ENCODE data around the gene PSKH1. TPM values are rescaled to one million over a fixed set of nuclear protein-coding genes. Genes with fewer than 3 reads are reported as not detected.
"Not testable (repeated sequence)": the region's sequence is repeated elsewhere in the genome, so short reads cannot be mapped to it uniquely, and the experiment has no call there.

PSKH1 gene
- total RNA-seq, 1 donor from 2014 or later: 9.9 TPM

DNA sequence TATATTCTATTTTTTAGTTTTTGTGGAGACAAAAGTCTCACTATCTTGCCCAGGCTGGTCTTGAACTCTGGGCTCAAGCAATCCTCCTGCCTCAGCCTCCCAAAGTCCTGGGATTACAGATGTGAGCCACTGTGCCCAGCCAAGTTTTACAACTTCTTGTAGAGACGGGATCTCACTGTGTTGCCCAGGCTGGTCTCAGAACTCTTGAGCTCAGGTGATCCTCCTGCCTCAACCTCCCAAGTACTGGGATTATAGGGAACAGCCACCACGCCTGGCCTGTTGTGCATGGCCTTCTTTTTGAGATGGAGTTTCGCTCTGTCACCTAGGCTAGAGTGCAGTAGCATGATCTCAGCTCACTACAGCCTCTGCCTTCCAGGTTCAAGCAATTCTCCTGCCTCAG is 39.4 kb upstream of the PSKH1 start:
- Histone ChIP-seq H3K36me3 (ENCODE audit: control insufficient read depth in 3 of 3, insufficient read depth in 3 of 3, low read length in 3 of 3) (peaks cover 0 to 6% (median 0%) of the 10 kb centered on the region in 3 donors), H3K27ac (ENCODE audit: low read depth, low read length) (no peak overlapping the region), H3K27me3 (ENCODE audit: control insufficient read depth in 3 of 3, insufficient read depth in 3 of 3, low read length in 3 of 3) (no peaks in the 10 kb centered on the region), H3K4me3 (ENCODE audit: low read length in 3 of 3) (no peak overlapping the region), H3K9me3 (ENCODE audit: control insufficient read depth in 3 of 3, low read length in 3 of 3) (no peaks in the 10 kb centered on the region), H3K4me1 (ENCODE audit: control insufficient read depth in 3 of 3, insufficient read depth in 3 of 3, low read length in 3 of 3) (peaks cover 37 to 42% (median 39%) of the 10 kb centered on the region in 3 donors), H3K9ac (ENCODE audit: low read depth in 1 of 3, low read length in 3 of 3) (no peak overlapping the region)

DNA sequence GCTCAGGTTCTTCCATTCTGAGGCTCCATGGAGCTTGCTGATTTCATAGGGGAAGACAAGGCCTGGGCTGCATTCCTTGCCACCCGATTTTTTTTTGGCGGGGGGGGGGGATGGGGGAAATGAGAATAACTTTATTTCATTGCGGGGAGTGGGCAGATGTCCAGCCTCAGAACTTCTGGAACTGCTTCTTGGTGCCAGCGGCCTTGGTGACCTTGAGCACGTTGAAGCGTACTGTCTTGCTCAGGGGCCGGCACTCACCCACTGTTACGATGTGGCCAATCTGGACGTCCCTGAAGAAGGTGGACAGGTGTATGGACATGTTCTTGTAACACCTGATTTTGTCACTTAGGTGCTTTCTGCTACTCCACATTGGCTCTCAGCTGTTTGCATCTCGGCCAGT is 37.3 kb upstream of the PSKH1 start:
- Histone ChIP-seq H3K9ac (ENCODE audit: low read depth in 1 of 3, low read length in 3 of 3) (peak overlapping the region in 2 of 3 donors; percentile 57 to 59), H3K27ac (ENCODE audit: low read depth, low read length) (peak overlapping the region; percentile 31), H3K36me3 (ENCODE audit: control insufficient read depth in 3 of 3, insufficient read depth in 3 of 3, low read length in 3 of 3) (peaks cover 0 to 3% (median 0%) of the 10 kb centered on the region in 3 donors), H3K4me3 (ENCODE audit: low read length in 3 of 3) (no peak overlapping the region), H3K27me3 (ENCODE audit: control insufficient read depth in 3 of 3, insufficient read depth in 3 of 3, low read length in 3 of 3) (no peaks in the 10 kb centered on the region), H3K9me3 (ENCODE audit: control insufficient read depth in 3 of 3, low read length in 3 of 3) (no peaks in the 10 kb centered on the region), H3K4me1 (ENCODE audit: control insufficient read depth in 3 of 3, insufficient read depth in 3 of 3, low read length in 3 of 3) (peaks cover 40 to 46% (median 41%) of the 10 kb centered on the region in 3 donors)

DNA sequence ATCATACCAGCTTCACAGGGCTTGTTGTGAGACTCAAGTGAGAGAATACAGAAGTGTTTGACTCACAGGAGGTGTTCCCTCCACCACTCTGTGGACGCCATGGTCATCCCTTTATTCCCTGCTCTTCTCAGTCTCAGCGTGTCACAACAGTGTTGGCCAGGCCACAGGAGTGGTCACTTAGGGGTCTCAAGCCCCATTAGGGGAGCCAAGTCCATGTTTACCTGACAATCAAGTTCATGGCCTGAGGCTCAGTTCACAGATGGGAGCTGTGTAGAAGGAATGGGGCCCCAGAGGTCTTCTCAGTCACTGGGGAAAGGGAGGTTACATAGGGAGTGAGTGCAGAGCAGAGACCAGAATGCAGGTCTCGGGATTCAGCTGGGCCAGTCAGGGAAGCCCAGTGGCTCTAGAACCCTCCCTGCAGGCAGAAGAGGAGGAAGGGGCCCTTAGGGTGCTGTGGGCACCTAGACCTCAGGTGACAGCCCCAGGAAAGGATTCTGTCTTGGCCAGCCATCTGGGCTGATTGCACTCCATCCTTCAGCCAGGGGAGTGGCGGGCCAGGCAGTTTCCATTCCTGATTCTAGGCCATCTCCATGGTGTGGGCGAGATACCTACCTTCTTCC is 36.0 kb upstream of the PSKH1 start:
- Histone ChIP-seq H3K36me3 (ENCODE audit: control insufficient read depth in 3 of 3, insufficient read depth in 3 of 3, low read length in 3 of 3) (peaks cover 0 to 3% (median 0%) of the 10 kb centered on the region in 3 donors), H3K27ac (ENCODE audit: low read depth, low read length) (peak overlapping the region; percentile 90), H3K4me1 (ENCODE audit: control insufficient read depth in 3 of 3, insufficient read depth in 3 of 3, low read length in 3 of 3) (peaks cover 53 to 59% (median 54%) of the 10 kb centered on the region in 3 donors), H3K9me3 (ENCODE audit: control insufficient read depth in 3 of 3, low read length in 3 of 3) (no peaks in the 10 kb centered on the region), H3K4me3 (ENCODE audit: low read length in 3 of 3) (no peak overlapping the region), H3K27me3 (ENCODE audit: control insufficient read depth in 3 of 3, insufficient read depth in 3 of 3, low read length in 3 of 3) (no peaks in the 10 kb centered on the region), H3K9ac (ENCODE audit: low read depth in 1 of 3, low read length in 3 of 3) (peak overlapping the region in 1 of 3 donors; percentile 0)

DNA sequence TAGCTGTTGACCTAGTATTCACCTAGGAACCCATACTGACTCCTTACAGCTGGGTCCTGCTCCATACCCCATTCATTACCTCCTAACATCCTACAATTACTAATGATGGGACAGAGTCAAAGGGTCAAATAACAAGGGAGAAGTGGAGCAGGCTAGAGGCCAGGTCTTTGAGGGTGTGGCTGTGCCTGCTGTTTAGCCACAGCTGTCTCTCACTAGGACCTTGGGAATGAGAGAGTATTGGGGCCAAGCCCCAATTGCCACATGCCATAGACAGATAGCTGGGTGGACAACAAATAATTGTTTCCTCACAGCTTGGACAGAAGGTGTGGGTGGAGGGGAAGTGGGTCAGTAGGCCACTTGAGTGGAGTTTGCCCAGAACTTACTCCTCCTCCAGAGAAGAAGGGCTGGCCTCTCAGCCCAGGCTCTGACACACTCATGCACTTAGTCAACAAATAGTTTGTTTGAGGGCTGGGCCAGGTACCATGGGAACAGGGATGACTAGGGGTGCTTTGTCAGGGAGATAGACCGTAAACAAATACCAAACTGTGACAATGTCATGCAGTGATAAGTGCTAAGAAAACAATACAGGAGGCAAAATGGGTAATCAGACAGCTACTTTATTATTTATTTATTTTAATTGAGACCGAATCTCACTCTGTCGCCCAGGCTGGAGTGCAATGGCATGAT is 35.4 kb upstream of the PSKH1 start:
- Histone ChIP-seq H3K27me3 (ENCODE audit: control insufficient read depth in 3 of 3, insufficient read depth in 3 of 3, low read length in 3 of 3) (no peaks in the 10 kb centered on the region), H3K27ac (ENCODE audit: low read depth, low read length) (peak overlapping the region; percentile 90), H3K9ac (ENCODE audit: low read depth in 1 of 3, low read length in 3 of 3) (peak overlapping the region; percentile 28 to 57 (median 46)), H3K4me3 (ENCODE audit: low read length in 3 of 3) (peak overlapping the region in 1 of 3 donors; percentile 22), H3K9me3 (ENCODE audit: control insufficient read depth in 3 of 3, low read length in 3 of 3) (no peaks in the 10 kb centered on the region), H3K36me3 (ENCODE audit: control insufficient read depth in 3 of 3, insufficient read depth in 3 of 3, low read length in 3 of 3) (peaks cover 0 to 3% (median 0%) of the 10 kb centered on the region in 3 donors), H3K4me1 (ENCODE audit: control insufficient read depth in 3 of 3, insufficient read depth in 3 of 3, low read length in 3 of 3) (peaks cover 59 to 65% (median 60%) of the 10 kb centered on the region in 3 donors)

DNA sequence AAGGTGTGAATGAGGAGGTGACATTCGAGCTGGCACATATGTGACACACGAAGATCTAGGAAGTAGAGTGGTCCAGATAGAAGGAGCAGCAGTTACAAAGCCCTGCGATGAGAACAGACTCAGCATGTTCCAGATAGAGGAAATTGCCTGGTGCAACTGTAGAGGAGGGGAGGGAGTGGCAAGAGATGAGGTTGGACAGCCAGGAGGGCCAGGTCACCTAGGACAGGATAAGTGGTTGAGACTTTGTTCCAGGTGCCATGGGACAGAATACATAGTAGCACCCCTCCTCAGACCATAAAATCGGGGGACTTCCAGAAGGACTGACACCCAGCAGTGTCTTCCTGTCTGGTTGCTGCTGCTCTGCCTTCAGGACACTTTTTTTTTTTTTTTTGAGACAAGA is 34.6 kb upstream of the PSKH1 start:
- Histone ChIP-seq H3K36me3 (ENCODE audit: control insufficient read depth in 3 of 3, insufficient read depth in 3 of 3, low read length in 3 of 3) (peaks cover 0 to 3% (median 0%) of the 10 kb centered on the region in 3 donors), H3K9ac (ENCODE audit: low read depth in 1 of 3, low read length in 3 of 3) (no peak overlapping the region), H3K27ac (ENCODE audit: low read depth, low read length) (peak overlapping the region; percentile 90), H3K9me3 (ENCODE audit: control insufficient read depth in 3 of 3, low read length in 3 of 3) (no peaks in the 10 kb centered on the region), H3K4me1 (ENCODE audit: control insufficient read depth in 3 of 3, insufficient read depth in 3 of 3, low read length in 3 of 3) (peaks cover 67 to 74% (median 68%) of the 10 kb centered on the region in 3 donors), H3K4me3 (ENCODE audit: low read length in 3 of 3) (no peak overlapping the region), H3K27me3 (ENCODE audit: control insufficient read depth in 3 of 3, insufficient read depth in 3 of 3, low read length in 3 of 3) (no peaks in the 10 kb centered on the region)

DNA sequence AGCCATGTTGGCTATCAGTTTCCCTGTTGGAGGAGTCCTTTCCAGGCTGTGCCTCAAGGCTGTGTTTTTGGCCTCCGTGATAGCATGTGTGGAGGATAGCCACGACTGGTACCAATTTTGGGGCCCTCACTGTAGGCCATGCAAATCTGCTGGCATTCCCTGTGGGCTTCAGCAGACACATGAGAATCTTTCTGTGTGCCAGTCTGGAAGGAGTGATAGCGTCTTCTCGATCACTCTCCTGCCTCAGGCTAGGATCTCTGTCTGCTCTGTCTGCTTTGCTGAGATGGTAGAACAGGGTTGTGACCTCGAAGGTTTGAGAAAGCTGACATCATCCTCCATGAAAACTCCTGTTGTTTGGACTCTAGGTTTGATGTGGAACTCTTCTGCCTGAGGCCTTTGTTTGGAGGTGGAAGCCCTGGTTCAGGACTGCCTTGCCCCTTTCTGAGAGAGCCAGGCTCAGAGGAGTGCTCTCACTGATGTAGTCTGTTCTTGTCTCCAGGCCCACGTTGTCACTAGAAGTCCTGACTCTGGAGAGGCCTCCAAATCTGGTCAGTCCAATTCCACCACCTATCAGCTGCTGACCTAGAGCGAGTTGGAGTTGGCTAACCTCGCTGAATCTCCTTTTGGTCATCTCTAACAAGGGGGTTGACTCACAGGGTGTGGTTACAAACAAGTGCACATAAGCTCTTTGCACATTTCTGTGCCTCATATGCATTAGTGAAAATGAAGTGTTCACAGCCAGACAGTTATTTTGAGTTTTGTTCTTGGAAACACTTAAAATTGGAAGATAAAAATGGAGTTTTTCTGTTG is 32.3 kb upstream of the PSKH1 start:
- Histone ChIP-seq H3K27ac (ENCODE audit: low read depth, low read length) (peak overlapping the region; percentile 98), H3K9me3 (ENCODE audit: control insufficient read depth in 3 of 3, low read length in 3 of 3) (no peaks in the 10 kb centered on the region), H3K36me3 (ENCODE audit: control insufficient read depth in 3 of 3, insufficient read depth in 3 of 3, low read length in 3 of 3) (peaks cover 0 to 8% (median 7%) of the 10 kb centered on the region in 3 donors), H3K4me3 (ENCODE audit: low read length in 3 of 3) (peak overlapping the region in 2 of 3 donors; percentile 15 to 20), H3K9ac (ENCODE audit: low read depth in 1 of 3, low read length in 3 of 3) (peak overlapping the region; percentile 24 to 45 (median 28)), H3K27me3 (ENCODE audit: control insufficient read depth in 3 of 3, insufficient read depth in 3 of 3, low read length in 3 of 3) (no peaks in the 10 kb centered on the region), H3K4me1 (ENCODE audit: control insufficient read depth in 3 of 3, insufficient read depth in 3 of 3, low read length in 3 of 3) (peaks cover 74 to 85% (median 76%) of the 10 kb centered on the region in 3 donors)

DNA sequence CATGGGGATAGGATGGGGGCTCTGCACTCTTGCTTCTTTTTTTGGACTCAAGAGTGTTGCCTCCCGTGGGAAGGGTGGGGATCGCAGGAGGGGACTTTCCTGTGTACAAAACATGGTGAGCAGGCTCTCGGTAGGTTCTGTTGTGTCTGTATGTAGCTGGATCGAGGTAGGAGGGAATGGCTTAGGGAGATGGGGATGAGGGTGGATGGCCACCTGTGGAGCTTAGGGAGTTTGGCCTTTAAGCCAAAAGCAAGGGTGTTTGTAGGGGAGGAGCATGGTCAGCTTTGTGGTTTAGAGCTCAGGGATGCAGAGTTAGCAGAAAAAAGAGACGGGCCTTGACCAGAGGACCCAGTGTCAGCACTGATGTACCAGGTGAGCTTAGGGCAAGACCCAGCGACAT is 31.2 kb upstream of the PSKH1 start:
- peak overlapping the region; percentile 98 for H3K27ac ChIP-seq (ENCODE audit: low read depth, low read length)
- H3K27me3 ChIP-seq (ENCODE audit: control insufficient read depth in 3 of 3, insufficient read depth in 3 of 3, low read length in 3 of 3): no peaks in the 10 kb centered on the region
- H3K4me3 ChIP-seq (ENCODE audit: low read length in 3 of 3): peak overlapping the region; percentile 6 to 39 (median 28)
- peaks cover 67 to 76% (median 69%) of the 10 kb centered on the region in 3 donors for H3K4me1 ChIP-seq (ENCODE audit: control insufficient read depth in 3 of 3, insufficient read depth in 3 of 3, low read length in 3 of 3)
- H3K9me3 ChIP-seq (ENCODE audit: control insufficient read depth in 3 of 3, low read length in 3 of 3): no peaks in the 10 kb centered on the region
- H3K9ac ChIP-seq (ENCODE audit: low read depth in 1 of 3, low read length in 3 of 3): peak overlapping the region in 1 of 3 donors; percentile 5
- peaks cover 0 to 12% (median 8%) of the 10 kb centered on the region in 3 donors for H3K36me3 ChIP-seq (ENCODE audit: control insufficient read depth in 3 of 3, insufficient read depth in 3 of 3, low read length in 3 of 3)

DNA sequence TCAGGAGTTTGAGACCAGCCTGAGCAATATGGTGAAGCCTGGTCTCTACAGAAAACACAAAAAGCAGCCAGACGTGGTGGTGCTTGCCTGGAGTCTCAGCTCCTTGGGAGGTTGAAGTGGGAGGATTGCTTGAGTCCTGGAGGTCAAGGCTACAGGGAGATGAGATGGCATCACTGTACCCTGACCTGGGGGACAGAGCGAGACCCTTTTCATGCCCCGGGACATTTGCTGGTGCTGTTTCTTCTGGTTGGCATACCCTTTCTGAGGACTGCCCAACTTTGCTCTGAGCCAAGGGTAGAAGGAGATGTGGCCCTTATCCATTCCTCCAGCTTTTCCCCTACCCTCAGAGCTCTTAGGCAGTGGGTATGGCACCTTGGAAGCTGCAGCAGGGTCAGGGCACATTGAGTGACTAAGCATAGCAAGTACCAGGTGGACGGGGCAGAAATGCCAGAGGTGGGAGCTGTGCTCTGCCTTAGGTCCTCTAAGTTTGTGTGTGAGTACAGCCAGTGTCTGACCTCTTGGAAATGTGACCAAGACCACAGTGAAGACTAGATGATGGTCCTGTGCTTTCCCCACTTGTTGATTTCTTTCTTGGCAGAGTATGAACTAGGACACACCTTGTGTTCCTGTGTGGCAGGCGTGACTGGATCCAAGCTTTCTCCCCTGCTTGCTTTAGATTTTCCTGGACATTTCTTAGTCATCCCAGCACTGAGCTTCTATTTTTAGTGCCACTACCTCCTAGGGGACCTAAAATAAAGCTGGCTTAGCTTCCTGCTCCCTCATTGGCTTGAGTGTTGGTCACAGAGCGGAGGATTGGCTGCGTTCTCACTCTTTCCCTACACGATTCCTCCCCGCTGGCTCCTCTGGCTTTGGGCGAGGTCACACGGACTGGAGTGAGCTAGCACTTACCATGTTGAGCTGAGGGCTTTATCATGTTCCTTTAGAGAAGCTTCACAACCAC is 30.2 kb upstream of the PSKH1 start:
- Histone ChIP-seq H3K9ac (ENCODE audit: low read depth in 1 of 3, low read length in 3 of 3) (peak overlapping the region; percentile 60 to 71 (median 69)), H3K27me3 (ENCODE audit: control insufficient read depth in 3 of 3, insufficient read depth in 3 of 3, low read length in 3 of 3) (no peaks in the 10 kb centered on the region), H3K4me1 (ENCODE audit: control insufficient read depth in 3 of 3, insufficient read depth in 3 of 3, low read length in 3 of 3) (peaks cover 56 to 65% (median 59%) of the 10 kb centered on the region in 3 donors), H3K9me3 (ENCODE audit: control insufficient read depth in 3 of 3, low read length in 3 of 3) (no peaks in the 10 kb centered on the region), H3K36me3 (ENCODE audit: control insufficient read depth in 3 of 3, insufficient read depth in 3 of 3, low read length in 3 of 3) (peaks cover 0 to 19% (median 11%) of the 10 kb centered on the region in 3 donors), H3K27ac (ENCODE audit: low read depth, low read length) (peak overlapping the region; percentile 98), H3K4me3 (ENCODE audit: low read length in 3 of 3) (peak overlapping the region; percentile 44 to 65 (median 49))

DNA sequence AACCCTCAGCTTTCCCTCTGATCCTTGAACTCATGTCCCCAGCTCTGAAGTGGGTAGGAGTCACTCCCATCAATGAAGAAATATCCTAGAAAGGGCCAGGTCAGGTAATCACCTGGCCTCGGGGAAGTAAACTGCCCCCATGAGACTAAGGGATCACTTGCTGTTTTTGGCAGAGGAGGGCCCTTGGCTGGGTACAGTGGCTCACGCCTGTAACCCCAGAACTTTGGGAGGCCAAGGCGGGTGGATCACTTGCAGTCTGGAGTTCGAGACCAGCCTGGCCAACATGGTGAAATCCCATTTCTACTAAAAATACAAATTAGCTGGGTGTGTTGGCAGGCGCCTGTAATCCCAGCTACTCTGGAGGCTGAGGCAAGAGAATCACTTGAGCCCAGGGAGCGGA is 29.0 kb upstream of the PSKH1 start:
- H3K9me3 ChIP-seq (ENCODE audit: control insufficient read depth in 3 of 3, low read length in 3 of 3); H3K27me3 ChIP-seq (ENCODE audit: control insufficient read depth in 3 of 3, insufficient read depth in 3 of 3, low read length in 3 of 3): not testable (repeated sequence)
- Histone ChIP-seq H3K4me3 (ENCODE audit: low read length in 3 of 3) (peak overlapping the region in 2 of 3 donors; percentile 9 to 49), H3K9ac (ENCODE audit: low read depth in 1 of 3, low read length in 3 of 3) (peak overlapping the region; percentile 44 to 71 (median 60)), H3K4me1 (ENCODE audit: control insufficient read depth in 3 of 3, insufficient read depth in 3 of 3, low read length in 3 of 3) (peaks cover 48 to 54% (median 50%) of the 10 kb centered on the region in 3 donors), H3K36me3 (ENCODE audit: control insufficient read depth in 3 of 3, insufficient read depth in 3 of 3, low read length in 3 of 3) (peaks cover 10 to 30% (median 18%) of the 10 kb centered on the region in 3 donors), H3K27ac (ENCODE audit: low read depth, low read length) (peak overlapping the region; percentile 98)
